CD4-positive, alpha-beta T cell treated with Interleukin-2 at 100 ng/mL for 4 hours (primary cell): Measurements from ENCODE around the gene ELOA.
A peak's percentile ranks its signal among the peaks of the same experiment; 100 is the strongest.
"Not testable (repeated sequence)": the region's sequence is repeated elsewhere in the genome, so short reads cannot be mapped to it uniquely, and the experiment has no call there.

Source experiments
- DNase-seq: peaks from one replicate; pipeline ENCODE4 v3.0.0-alpha.2; 2020; ENCODE audit warnings: low spot score

Gene ELOA

DNA sequence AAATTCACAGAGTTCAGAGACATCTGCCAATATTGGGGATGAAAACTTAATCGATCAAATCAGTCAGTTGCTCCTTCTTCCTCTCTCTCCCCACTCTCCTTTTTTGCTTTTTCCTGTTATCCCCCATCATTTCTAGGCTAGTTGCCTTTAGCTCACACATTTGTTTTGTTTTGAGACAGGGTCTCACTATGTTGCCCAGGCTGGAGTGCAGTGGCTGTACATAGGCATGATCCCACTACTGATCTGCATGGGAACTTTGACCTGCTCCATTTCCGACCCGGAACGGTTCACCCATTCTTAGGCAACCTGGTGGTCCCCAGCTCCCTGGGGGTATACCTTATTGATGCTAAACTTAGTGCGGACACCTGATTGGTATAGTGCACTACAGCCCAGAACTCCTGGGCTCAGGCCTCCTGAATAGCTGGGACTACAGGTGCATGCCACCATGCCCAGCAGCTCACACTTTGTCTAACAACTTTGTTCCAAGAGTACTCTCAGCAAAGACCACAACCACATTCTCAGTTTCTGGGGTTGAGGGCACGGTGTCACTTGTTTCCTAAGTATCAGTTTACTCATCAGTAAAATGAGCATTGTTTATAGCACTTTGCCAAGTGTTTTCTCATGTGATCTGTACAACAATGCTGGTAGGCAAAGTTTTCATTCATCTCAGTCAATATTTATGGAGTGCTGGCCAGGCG lies 6.7 kb upstream of the ELOA start:
- DNase-seq: no peak

DNA sequence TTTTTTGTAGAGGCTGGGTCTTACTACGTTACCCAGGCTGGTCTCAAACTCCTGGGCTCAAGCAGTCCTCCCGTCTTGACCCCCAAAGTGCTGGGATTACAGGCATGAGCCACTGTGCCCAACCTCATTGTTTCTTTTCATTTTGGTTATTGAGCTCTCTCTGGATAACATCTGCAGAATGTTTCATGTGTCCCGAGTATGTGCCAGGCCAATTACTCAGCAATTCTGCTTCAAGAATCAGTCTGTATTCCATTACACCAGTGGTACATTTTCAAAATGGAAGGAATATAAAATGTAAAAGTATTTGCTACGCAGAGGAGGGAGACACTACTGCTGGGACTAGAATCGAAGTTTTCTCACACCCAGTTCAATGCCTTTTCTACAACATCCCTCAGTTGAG lies 1.7 kb upstream of the ELOA start:
- DNase-seq: no peak

DNA sequence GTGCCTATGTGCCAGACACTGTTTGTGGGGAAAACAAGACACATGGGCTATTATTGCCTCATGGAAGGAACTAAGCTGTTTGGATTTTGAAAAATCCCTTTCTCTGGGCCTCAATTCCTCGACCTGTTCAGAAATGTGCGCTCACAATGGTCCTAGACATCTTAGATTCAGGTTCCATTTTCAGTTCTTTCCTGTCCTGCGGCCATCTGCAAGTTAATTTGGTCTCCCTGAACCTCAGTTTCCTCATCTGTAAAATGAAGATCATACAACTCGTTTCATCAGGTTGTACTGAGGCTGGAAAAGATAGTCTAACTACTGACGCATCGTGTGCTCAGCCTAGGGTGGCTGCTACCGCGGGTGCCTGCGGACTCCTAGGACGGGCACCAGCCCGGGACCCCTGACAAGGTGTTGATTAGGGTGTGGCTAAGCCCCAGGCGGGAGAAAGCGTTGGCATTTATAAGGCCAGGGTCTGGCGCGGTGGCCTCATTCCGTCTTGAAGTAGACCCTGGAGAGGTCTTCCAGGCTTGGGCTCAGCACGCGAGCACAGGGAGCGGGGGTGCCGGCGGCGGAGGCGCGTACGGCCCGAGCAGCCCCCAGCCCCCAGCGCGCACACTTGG lies 493 bp upstream of the ELOA start:
- DNase-seq: no peak

DNA sequence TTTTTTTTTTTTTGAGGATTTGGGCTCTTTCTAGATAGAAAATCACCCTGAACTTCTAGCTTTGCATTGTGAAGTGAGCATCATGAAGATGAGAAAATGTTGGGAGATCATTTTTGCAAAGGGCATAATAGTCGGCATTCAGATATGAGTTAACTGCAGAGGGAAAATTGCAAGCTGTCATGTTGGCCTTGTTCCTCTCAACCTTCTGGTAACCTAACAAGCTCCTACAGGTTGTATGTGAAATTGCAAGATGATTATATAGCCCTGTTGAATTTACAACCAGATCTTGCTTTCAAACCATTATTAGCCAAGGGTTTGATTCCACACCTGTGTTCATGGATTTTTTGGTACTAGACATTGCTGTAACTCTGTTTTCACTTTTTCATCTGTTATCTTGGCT lies 2.2 kb downstream of the ELOA start:
- DNase-seq: peak; percentile 26

DNA sequence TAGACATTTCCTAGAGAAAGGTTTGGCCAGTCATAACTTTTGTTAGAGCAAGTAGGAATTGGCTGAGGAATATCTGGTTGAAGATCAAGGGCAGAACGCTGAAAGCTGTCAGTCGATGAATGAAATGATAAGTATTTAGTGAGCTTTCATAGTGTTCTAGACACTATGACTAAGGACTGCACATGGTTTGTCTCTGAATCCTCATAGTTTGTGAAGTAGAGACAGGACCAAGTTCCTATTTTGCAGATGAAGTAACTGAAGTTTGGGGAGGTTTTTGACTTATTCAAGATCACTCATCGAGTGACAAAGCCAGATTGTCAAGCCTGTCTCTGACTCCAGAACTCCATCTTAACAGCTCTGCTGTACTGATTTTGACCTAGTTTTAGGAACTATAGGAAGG lies 4.7 kb downstream of the ELOA start:
- no peak for DNase-seq

DNA sequence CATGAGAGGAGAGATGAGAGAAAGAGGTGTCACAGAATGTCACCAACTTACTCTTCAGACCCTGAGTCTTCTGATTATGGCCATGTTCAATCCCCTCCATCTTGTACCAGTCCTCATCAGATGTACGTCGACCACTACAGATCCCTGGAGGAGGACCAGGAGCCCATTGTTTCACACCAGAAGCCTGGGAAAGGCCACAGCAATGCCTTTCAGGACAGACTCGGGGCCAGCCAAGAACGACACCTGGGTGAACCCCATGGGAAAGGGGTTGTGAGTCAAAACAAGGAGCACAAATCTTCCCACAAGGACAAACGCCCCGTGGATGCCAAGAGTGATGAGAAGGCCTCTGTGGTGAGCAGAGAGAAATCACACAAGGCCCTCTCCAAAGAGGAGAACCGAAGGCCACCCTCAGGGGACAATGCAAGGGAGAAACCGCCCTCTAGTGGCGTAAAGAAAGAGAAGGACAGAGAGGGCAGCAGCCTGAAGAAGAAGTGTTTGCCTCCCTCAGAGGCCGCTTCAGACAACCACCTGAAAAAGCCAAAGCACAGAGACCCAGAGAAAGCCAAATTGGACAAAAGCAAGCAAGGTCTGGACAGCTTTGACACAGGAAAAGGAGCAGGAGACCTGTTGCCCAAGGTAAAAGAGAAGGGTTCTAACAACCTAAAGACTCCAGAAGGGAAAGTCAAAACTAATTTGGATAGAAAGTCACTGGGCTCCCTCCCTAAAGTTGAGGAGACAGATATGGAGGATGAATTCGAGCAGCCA lies 8.0 kb downstream of the ELOA start:
- peak; percentile 47 for DNase-seq

DNA sequence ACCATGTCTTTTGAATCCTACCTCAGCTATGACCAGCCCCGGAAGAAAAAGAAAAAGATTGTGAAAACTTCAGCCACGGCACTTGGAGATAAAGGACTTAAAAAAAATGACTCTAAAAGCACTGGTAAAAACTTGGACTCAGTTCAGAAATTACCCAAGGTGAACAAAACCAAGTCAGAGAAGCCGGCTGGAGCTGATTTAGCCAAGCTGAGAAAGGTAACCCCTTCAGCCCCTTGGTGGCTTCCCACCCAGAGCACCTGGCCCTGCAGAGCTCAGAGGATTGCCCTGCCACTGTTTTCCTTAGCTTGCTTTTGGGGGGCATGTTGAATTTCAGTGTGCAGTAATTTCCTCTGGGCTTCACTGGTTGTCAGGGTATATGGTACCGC lies 8.5 kb downstream of the ELOA start:
- no peak for DNase-seq

DNA sequence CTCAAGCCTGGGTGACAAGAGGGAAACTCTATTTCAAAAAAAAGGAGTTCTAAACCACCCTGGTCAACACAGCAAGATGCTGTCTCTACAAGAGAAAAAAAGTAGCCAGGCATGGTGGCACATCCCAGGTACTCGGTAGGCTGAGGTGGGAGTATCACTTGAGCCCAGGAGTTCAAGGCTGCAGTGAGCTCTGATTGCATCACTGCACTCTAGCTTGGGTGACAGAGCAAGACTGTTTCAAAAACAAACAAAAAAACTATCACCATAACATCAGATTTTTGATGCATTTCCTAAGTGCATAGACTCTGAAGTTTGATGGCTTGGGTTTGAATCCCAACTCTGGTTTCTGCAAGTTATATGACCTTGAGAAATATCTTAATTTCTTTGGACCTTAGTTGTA lies 9.6 kb downstream of the ELOA start:
- no peak for DNase-seq

DNA sequence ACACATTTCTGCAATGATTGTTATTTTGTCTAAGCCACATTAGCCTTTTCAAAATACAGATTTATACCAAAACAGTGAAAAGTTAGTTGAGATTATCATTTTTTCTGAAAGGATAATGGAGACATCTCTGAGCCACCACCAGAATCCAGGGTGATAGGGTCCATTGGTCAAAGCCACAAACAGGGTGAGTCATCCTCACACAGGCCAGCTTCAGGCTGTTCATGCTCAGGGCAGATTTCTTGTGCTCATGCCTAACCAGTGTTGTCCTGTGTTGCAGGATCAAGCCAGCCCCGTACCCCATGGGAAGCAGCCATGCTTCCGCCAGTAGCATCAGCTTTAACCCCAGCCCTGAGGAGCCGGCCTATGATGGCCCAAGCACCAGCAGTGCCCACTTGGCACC lies 13.4 kb downstream of the ELOA start:
- DNase-seq: no peak

DNA sequence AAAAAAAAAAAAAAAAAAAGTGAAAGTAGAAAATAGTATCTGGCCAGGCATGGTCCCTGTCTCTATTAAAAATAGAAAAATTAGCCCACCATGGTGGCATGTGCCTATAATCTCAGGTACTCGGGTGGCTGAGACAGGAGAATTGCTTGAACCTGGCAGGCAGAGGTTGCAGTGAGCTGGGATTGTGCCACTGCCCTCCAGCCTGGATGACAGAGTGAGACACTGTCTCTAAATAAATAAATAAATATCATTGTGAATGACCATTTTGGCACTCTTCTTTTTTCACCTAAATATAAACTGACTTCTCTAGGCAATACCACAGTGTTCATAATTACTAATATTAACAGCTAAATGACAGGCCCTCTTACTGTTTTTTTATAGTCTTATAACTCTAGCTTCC lies 14.5 kb downstream of the ELOA start:
- DNase-seq: no peak

DNA sequence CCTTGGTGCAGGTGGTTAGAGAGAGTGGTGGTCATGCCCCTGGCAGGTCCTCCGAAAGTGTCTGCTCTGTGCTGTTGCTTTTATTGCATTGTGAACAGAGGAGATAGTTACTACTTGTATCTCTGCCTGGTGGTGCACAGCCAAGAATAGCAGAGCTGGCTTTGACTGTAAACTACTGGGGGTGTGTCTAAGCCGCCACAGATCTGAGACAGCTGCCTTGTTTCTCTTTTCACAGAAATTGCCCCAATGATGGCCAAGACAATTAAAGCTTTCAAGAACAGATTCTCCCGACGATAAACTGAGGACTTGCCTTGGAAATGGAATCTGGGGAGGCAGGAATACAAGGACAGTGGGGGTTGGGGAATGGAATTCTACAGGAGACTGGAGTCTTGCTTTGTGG lies 16.0 kb downstream of the ELOA start:
- DNase-seq: no peak

DNA sequence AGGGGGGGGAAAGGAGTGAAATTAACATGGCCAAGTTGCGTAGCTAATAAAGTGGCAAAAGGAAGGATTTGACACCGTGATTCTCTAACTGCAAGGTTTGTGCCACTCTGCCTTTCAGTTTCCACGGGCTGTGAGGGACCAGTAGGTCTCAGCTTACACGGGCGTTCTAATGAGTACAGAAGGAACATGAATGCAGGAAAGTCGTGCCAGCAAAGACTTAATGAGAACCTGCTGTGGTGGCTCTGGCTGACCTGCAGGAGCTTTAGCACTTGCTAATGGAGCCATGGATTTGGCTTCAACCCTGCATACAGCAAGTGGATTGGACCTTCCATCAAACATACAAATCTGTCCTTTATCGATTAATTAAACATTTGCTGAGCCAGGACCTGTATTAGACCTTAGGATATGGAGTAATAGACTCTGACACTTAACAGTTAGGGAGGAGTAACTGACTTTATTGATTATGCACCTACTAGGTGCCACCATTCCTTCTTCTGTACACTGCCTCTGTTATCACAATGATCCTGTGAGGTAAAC lies 19.8 kb downstream of the ELOA start:
- no peak for DNase-seq

DNA sequence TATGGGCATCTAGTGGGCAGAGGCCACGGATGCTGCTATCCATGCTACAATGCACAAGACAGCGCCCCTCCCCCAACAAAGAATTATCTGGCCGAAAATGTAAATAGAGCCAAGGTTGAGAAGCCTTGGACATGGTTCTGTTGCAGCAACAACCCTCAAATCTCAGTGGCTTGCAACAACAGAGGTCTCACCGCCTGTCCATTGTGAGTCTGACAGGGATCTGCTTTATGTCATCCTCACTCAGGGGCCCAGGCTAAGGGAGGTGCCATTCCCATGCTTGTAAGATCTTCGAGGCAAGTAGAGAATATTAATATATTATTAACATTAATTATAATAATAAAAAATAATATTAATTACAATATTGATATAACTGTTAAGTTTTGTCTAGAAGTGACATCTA lies 25.5 kb downstream of the ELOA start:
- DNase-seq: no peak

DNA sequence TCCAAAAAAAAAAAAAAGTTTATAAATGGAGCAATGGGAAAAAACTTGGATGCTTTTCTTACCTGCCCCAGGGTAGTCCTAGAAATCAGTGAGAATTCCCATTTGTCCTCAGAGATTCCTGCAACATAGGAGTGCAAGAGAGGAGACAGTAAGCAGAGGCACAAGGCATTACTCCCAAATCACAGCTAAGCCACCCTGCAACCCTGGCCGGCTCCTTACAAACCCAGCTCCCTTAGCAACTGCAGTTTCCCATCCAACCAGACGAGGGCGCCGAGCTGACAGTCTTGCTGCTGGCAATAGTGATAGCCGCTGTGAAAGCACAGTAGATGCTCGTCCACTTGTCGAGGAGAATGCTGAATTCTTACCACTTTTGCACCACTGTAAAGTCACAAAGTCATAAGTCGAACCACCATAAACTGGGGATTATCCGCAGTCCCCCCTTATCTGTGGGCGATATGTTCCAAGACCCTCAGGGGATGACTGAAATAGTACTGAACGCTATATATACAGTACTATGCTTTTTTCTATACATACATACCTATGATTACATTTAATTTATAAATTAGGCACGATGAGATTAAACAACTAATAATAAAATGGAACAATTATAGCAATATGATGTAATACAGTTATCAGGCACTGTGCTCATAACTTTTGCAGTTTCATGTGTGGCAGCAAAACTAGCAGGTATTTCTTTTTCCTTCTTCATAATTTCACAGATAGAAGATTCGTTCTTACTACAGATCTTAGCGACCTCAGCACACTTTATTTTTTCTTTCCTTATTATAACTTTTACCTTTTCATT lies 29.0 kb downstream of the ELOA start:
- peak; percentile 88 for DNase-seq

DNA sequence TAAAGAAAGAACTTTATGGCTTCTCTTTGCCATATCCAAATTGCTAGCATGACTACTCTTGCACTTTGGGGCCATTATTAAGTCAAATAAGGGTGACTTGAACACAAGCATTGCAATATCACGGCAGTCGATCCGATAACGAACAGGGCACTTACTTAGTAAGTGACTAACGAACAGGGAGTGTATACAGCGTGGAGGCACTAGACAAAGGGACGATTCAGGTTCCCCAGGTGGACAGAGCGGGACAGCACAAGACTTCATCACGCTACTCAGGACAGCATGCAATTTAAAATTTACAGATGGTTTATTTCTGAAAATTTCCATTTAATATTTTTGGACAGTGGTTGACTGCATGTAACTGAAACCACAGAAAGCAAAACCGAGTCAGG lies 29.6 kb downstream of the ELOA start:
- no peak for DNase-seq

DNA sequence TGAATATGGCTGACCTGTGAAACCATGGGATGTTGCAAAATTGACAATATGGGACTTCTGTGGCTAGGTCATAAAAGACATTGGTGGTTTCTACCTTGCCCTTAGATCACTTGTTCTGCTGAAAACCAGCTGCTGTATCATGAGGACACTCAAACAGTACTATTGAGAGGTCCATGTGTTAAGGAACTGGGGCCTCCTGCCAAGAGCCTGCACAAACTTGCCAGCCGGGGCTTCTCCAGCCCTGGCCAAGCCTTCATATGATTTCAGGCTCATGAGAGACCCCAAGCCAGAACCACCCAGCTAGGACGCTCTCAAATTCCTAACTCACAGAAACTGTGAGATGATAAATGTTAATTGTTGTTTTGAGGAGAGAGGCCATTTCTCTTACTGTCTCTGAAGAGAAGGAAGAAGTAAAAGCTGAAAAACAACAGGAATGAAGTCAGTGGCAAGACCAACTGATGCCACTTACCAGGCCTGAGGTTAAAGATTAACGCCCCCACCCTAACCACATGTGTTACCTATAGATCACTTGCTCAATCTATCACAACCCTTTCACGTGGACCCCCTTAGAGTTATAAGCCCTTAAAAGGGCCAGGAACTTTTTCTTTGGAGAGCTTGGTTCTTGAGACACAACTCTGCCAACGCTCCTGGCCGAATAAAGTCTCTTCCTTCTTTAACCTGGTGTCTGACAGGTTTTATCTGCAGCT lies 31.1 kb downstream of the ELOA start:
- no peak for DNase-seq

DNA sequence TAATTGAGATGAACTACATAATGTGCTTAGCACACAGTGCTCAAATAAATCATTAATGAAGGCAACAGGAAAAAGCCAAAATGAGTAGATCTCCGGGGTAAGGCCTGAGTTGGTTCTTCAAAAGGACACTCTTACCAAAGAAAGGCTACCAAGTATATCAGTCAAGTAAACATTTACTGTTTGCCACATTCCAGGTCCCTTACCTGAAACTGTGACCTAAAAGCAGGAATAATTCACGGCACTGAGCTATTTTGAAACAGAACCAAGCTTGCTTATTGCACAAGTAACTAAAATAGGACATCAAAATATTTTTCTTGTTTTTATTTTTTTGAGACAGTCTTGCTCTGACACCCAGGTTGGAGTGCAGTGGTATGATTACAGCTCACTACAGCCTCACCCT lies 32.9 kb downstream of the ELOA start:
- no peak for DNase-seq

DNA sequence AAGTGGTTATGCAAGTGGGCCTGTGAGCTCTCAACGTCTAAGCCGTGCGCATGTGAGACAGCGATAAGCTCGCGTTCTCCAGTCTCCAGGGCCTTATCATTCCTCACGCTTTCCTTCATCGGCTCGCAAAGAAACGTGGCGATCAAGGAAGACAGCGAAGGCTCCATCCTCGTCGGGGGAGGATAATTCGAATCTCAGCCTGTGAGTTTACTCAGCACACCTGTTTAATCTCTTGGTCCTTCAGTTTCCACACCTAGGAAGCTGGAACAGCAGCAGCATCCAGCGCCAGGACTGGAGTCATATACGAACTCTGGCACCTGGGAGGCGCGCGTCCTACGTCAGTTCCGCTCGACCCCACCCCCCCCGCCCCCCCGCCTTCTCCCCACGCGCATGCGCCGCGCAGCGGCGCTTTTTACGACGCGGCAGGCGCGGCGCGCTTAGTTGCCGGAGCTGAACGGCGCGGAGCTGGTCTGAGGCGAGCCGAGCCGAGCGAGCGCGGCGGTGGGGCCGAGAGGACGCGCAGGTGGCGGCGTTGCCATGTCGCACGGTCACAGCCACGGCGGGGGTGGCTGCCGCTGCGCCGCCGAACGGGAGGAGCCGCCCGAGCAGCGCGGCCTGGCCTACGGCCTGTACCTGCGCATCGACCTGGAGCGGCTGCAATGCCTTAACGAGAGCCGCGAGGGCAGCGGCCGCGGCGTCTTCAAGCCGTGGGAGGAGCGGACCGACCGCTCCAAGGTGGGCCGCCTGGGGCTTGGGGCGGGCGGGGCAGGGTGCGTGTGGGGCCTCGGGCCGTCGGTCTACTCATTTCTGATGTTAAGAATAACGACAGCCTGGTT lies 34.9 kb downstream of the ELOA start, which contains the start of gene PITHD1:
PITHD1 (plus strand) TSS at position 440 of the 836 bp plus-strand sequence; CDS start at position 538, 98 bp downstream.
- peak; percentile 79 for DNase-seq

DNA sequence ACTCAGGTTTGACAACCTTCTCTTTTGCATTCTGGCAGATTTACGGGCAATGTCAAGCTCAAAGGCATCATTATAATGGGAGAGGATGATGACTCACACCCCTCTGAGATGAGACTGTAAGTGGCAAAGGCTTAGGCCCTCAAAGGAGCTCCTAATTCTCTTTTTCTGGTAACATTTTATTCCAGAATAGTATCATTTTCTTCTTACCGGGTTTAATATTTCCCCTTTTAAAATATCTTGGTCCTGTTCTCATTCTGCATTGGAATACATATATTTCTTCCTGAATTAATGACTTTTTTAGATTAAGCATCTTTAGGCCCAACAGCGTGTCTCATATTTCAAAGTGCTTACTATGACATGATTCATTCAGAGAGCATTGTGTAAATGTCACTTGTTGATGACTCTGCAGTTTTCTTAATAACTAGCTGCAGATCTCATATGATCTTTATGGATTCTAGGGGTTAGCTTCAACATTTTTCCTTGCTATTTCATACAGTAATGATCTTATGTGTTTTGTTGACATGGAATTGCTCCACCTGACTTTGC lies 36.6 kb downstream of the ELOA start:
- DNase-seq: no peak

DNA sequence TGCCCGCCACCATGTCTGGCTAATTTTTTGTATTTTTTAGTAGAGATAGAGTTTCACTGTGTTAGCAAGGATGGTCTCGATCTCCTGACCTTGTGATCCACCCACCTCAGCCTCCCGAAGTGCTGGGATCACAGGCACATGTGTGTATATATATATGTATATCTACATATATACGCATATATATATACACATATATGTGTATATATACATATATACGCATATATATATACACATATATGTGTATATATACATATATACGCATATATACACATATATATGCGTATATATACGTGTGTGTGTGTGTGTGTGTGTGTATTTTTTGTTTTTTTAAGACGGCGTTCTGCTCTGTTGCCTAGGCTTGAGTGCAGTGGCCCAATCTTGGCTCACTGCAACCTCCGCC lies 39.9 kb downstream of the ELOA start:
- DNase-seq: not testable (repeated sequence)
